ENCODE measurements around the gene GUCA1C. TPM values are rescaled to one million over a fixed set of nuclear protein-coding genes. Genes with fewer than 3 reads are reported as not detected.

GUCA1C gene
- total RNA-seq, 4 donors from 2014 or later = not detected

GRCh38 chr3:108914774-108915641 lies 38.7 kb downstream of the GUCA1C start:
- no peaks in the 10 kb centered on the region for H3K9me3 ChIP-seq
- TF ChIP-seq CTCF (IDR thresholded peaks at IDR 0.05) (peak; percentile 50 to 61 (median 54)), POLR2A (IDR thresholded peaks at IDR 0.05) (no peak)
- intact Hi-C loops (cut with DNase I; ENCODE audit: low total_unique reads) = no loop called here
- no peaks in the 10 kb centered on the region for H3K4me1 ChIP-seq
- no peaks in the 10 kb centered on the region for H3K27me3 ChIP-seq
- H3K4me3 ChIP-seq = no peak overlapping the region
- no peaks in the 10 kb centered on the region for H3K36me3 ChIP-seq
- peak in 1 of 2 donors; percentile 17 for DNase-seq
- no peak overlapping the region for H3K27ac ChIP-seq

GRCh38 chr3:108909799-108910198 lies 43.9 kb downstream of the GUCA1C start:
- Histone ChIP-seq H3K9me3 (no peaks in the 10 kb centered on the region), H3K27me3 (no peaks in the 10 kb centered on the region), H3K27ac (no peak overlapping the region), H3K4me3 (no peak overlapping the region), H3K4me1 (no peaks in the 10 kb centered on the region), H3K36me3 (no peaks in the 10 kb centered on the region)
- intact Hi-C loops (cut with DNase I; ENCODE audit: low total_unique reads) = no loop called here
- TF ChIP-seq CTCF (IDR thresholded peaks at IDR 0.05) = no peak
- no peak for TF ChIP-seq POLR2A (IDR thresholded peaks at IDR 0.05)
- DNase-seq = no peak

DNA sequence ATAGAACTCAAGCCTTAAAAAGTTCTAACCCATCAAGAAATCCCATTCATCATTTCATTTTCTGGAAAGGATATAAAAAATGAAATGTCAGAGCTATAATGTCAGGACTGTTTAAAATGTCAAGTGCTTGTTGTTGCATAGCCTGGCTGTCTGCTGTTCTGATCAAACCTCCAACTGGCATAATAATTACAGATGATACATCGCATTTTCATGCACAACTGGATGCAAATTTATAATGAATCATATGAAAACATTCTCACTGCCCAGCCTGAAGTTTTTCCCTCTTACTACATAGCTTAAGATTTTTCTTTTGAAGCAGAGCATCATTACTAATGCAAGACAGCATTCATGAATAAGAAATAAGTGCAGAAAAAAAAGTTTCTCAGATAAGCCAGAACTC lies 46.5 kb downstream of the GUCA1C start:
- Histone ChIP-seq H3K4me1 (no peaks in the 10 kb centered on the region), H3K27me3 (no peaks in the 10 kb centered on the region), H3K9me3 (no peaks in the 10 kb centered on the region), H3K4me3 (no peak overlapping the region), H3K27ac (no peak overlapping the region), H3K36me3 (no peaks in the 10 kb centered on the region)
- intact Hi-C loops (cut with DNase I; ENCODE audit: low total_unique reads) = no loop called here
- TF ChIP-seq POLR2A (IDR thresholded peaks at IDR 0.05) (no peak), CTCF (IDR thresholded peaks at IDR 0.05) (no peak)
- no peak for DNase-seq

DNA sequence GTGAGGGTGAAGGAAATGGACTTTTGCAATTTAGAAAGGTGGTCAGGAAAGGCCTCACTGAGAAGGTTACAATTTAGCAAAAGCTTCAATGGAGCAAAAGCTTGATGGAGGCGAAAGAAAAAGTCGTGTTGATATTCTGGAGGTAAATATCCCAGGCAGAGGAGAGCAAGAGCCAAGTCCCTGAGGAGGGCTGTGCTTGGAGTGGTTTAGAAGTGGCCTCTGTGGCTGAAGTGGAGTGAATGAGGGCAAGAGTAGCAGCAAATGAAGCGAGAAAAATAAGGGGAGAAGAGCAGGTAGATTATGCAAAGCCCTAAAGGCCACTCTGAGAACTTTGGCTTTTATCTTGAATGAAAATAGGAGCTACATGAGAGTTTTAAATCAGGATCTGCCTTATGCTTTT lies 54.1 kb downstream of the GUCA1C start:
- H3K36me3 ChIP-seq = no peaks in the 10 kb centered on the region
- TF ChIP-seq CTCF (IDR thresholded peaks at IDR 0.05) = no peak
- no peak for TF ChIP-seq POLR2A (IDR thresholded peaks at IDR 0.05)
- intact Hi-C loops (cut with DNase I; ENCODE audit: low total_unique reads) = no loop called here
- no peak overlapping the region for H3K4me3 ChIP-seq
- DNase-seq = no peak
- no peaks in the 10 kb centered on the region for H3K4me1 ChIP-seq
- H3K9me3 ChIP-seq = no peaks in the 10 kb centered on the region
- no peaks in the 10 kb centered on the region for H3K27me3 ChIP-seq
- H3K27ac ChIP-seq = no peak overlapping the region

- no peaks in the 10 kb centered on the region for H3K36me3 ChIP-seq
- DNase-seq = no peak
- no peaks in the 10 kb centered on the region for H3K4me1 ChIP-seq
- H3K9me3 ChIP-seq = no peaks in the 10 kb centered on the region
- no peaks in the 10 kb centered on the region for H3K27me3 ChIP-seq
- H3K27ac ChIP-seq = no peak overlapping the region
- intact Hi-C loops (cut with DNase I; ENCODE audit: low total_unique reads) = no loop called here
- no peak overlapping the region for H3K4me3 ChIP-seq
- TF ChIP-seq POLR2A (IDR thresholded peaks at IDR 0.05) (no peak), CTCF (IDR thresholded peaks at IDR 0.05) (no peak)
Observed at GRCh38 chr3:108897883-108898282, 55.8 kb downstream of the GUCA1C start.
